HCT116 (cell line): ENCODE data around the gene GNG13. TPM values are rescaled to one million over a fixed set of nuclear protein-coding genes. Genes with fewer than 3 reads are reported as not detected.

Experiments
- ATAC-seq: fragments of 200-7000 bp; cut with Tn5 transposase; 2 replicates; pipeline ENCODE4 v1.9.1; 2020; ENCODE audit warnings: mild to moderate bottlenecking, moderate library complexity
- BruUV-seq: library from RNA; stranded (reverse); fragments of 400-500 nt; replicated peaks from 2 replicates; lab custom pipeline; 2021; lab: Mats Ljungman, UMichigan
- CTCF ChIA-PET: fragments of 300-600 bp; sonication (Branson Sonifier 250); formaldehyde crosslinking; loops from one replicate; lab custom pipeline; 2021; ENCODE audit warnings: antibody characterized with exemption; lab: Charles Lee
- POLR2A ChIA-PET: fragments of 300-600, 350-600 bp; sonication (Branson Sonifier 250); formaldehyde crosslinking; loops from one replicate; lab custom pipeline; 2021; ENCODE audit warnings: antibody characterized with exemption; lab: Charles Lee
- RAD21 ChIA-PET, 2 experiments: fragments of 300-600 bp; sonication (Branson Sonifier 250); formaldehyde crosslinking; loops; one replicate each; lab custom pipeline; 2023; ENCODE audit warnings: low total read pairs in 2 of 2; ENCODE audit not compliant: uncharacterized antibody in 2 of 2, unreplicated experiment in 2 of 2, low non-redundant PET in 1 of 2; lab: Charles Lee
- DNase-seq: peaks from one replicate; pipeline ENCODE4 v3.0.0-alpha.2; 2010; ENCODE audit warnings: low read depth, low spot score
- H2AFZ ChIP-seq: fragments of 200-600 bp; shearing (Covaris generic), sonication (generic); 2 replicates; pipeline ENCODE4 v1.6.1; 2017; ENCODE audit warnings: low read depth, mixed run types, mixed read lengths, antibody characterized with exemption, low read length; ENCODE audit not compliant: poor library complexity, severe bottlenecking
- H3K27ac ChIP-seq: 2 replicates; pipeline ENCODE4 v1.5.1; 2012; ENCODE audit warnings: low read depth, low read length
- H3K27me3 ChIP-seq: fragments of 200-600 bp; sonication (generic); 2 replicates; pipeline ENCODE4 v1.6.1; 2016; ENCODE audit warnings: mixed run types, low read length, mixed read lengths; ENCODE audit not compliant: insufficient read depth
- H3K36me3 ChIP-seq, 2 experiments: fragments of 200-500 bp in 1 of 2; fragments of 200-600 bp in 1 of 2; sonication (Bioruptor generic) in 1 of 2; sonication (generic) in 1 of 2; 2 replicates each; pipeline versions ENCODE4 v1.5.1 to v1.6.1; 2014 to 2016; ENCODE audit warnings: low read length in 2 of 2, inconsistent platforms in 1 of 2, mixed read lengths in 1 of 2, mixed run types in 1 of 2; ENCODE audit not compliant: insufficient read depth in 2 of 2, control insufficient read depth in 1 of 2
- H3K4me1 ChIP-seq, 2 experiments: fragments of 200-600 bp in 1 of 2; sonication (generic) in 1 of 2; 2 replicates each; pipeline versions ENCODE4 v1.5.1 to v1.6.1; 2012 to 2017; ENCODE audit warnings: low read length in 2 of 2, inconsistent platforms in 1 of 2, mild to moderate bottlenecking in 1 of 2, mixed read lengths in 1 of 2, mixed run types in 1 of 2, moderate library complexity in 1 of 2; ENCODE audit not compliant: insufficient read depth in 2 of 2, control insufficient read depth in 1 of 2
- H3K4me2 ChIP-seq: fragments of 200-600 bp; sonication (generic); 2 replicates; pipeline ENCODE4 v1.6.1; 2017; ENCODE audit warnings: mixed run types, low read length, mixed read lengths
- H3K4me3 ChIP-seq, 2 experiments: fragments of 200-600 bp in 1 of 2; sonication (generic) in 1 of 2; replicated peaks in 1 of 2; 2 replicates each; pipeline ENCODE4 v1.5.1; 2011 to 2016; ENCODE audit warnings: low read length in 2 of 2, control low read depth in 1 of 2, low read depth in 1 of 2, mild to moderate bottlenecking in 1 of 2, mixed read lengths in 1 of 2, mixed run types in 1 of 2
- H3K79me2 ChIP-seq: fragments of 200-600 bp; sonication (generic); 2 replicates; pipeline ENCODE4 v1.6.1; 2017; ENCODE audit warnings: mild to moderate bottlenecking, mixed run types, low read length, moderate library complexity, mixed read lengths; ENCODE audit not compliant: insufficient read depth
- H3K9ac ChIP-seq: fragments of 200-600 bp; sonication (generic); 2 replicates; pipeline ENCODE4 v1.6.1; 2016; ENCODE audit warnings: low read length, mixed read lengths
- H3K9me2 ChIP-seq: fragments of 200-600 bp; sonication (generic), shearing (Covaris generic); 2 replicates; pipeline ENCODE4 v1.6.1; 2017; ENCODE audit warnings: mixed run types, mild to moderate bottlenecking, moderate library complexity; ENCODE audit not compliant: insufficient read depth
- H3K9me3 ChIP-seq, 2 experiments: fragments of 200-500 bp in 1 of 2; fragments of 200-600 bp in 1 of 2; sonication (Bioruptor generic) in 1 of 2; sonication (generic) in 1 of 2; 2 replicates each; pipeline ENCODE4 v1.6.1; 2014 to 2017; ENCODE audit warnings: low read length in 2 of 2, mixed read lengths in 2 of 2, inconsistent platforms in 1 of 2, low read depth in 1 of 2, mild to moderate bottlenecking in 1 of 2, mixed run types in 1 of 2, moderate library complexity in 1 of 2; ENCODE audit not compliant: control insufficient read depth in 1 of 2, insufficient read depth in 1 of 2
- H4K20me1 ChIP-seq: fragments of 200-600 bp; sonication (generic), shearing (Covaris generic); 2 replicates; pipeline ENCODE4 v1.6.1; 2017; ENCODE audit warnings: mixed run types, mild to moderate bottlenecking, moderate library complexity; ENCODE audit not compliant: insufficient read depth
- POLR2AphosphoS5 ChIP-seq: IDR thresholded peaks from 2 replicates; pipeline ENCODE4 v1.6.1; 2011; ENCODE audit warnings: mild to moderate bottlenecking, low read depth, low read length, moderate library complexity
- SRF ChIP-seq: IDR thresholded peaks from 2 replicates; pipeline ENCODE4 v1.6.1; 2012; ENCODE audit warnings: low read depth
- intact Hi-C: fragments of 100-400 bp; cut with micrococcal nuclease; formaldehyde crosslinking; loops from 2 replicates; pipeline ENCODE4 v1.10.0; 2022
- total RNA-seq: library from RNA; stranded (reverse); gene quantifications from one replicate; pipeline ENCODE4 v1.2.1, GENCODE V29; 2021; ENCODE audit not compliant: unreplicated experiment
- TF ChIP-seq, protein P1 (sequence below): IDR thresholded peaks from 2 replicates; pipeline ENCODE4 v1.6.1; 2011; ENCODE audit warnings: mild to moderate bottlenecking, low read length, moderate library complexity; ENCODE audit not compliant: insufficient replicate concordance; ENCODE audit errors: extremely low read depth
- TF ChIP-seq, protein P2 (sequence below): IDR thresholded peaks from 2 replicates; pipeline ENCODE4 v1.6.1; 2012

The GNG13 gene
- total RNA-seq, 1 experiment from 2014 or later, result not detected

DNA sequence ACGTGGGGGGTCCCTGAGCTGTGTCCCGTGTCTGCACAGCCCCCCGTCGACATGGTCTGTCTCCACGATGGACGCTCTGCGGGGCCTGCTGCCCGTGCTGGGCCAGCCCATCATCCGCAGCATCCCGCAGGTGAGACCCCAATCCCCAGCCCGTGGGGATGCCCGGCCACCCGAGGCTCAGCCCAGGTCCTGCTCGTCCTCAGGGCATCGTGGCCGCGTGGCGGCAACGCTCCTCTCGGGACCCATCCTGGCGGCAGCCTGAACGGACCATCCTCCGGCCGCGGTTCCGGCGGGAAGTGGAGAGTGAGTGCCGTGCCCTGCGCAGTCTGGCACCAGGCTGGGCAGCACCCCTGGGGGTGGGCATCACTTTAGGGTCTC, 35.1 kb downstream of the GNG13 start (continued):
- TF ChIP-seq, protein P1, sequence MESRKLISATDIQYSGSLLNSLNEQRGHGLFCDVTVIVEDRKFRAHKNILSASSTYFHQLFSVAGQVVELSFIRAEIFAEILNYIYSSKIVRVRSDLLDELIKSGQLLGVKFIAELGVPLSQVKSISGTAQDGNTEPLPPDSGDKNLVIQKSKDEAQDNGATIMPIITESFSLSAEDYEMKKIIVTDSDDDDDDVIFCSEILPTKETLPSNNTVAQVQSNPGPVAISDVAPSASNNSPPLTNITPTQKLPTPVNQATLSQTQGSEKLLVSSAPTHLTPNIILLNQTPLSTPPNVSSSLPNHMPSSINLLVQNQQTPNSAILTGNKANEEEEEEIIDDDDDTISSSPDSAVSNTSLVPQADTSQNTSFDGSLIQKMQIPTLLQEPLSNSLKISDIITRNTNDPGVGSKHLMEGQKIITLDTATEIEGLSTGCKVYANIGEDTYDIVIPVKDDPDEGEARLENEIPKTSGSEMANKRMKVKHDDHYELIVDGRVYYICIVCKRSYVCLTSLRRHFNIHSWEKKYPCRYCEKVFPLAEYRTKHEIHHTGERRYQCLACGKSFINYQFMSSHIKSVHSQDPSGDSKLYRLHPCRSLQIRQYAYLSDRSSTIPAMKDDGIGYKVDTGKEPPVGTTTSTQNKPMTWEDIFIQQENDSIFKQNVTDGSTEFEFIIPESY, result no peak

DNA sequence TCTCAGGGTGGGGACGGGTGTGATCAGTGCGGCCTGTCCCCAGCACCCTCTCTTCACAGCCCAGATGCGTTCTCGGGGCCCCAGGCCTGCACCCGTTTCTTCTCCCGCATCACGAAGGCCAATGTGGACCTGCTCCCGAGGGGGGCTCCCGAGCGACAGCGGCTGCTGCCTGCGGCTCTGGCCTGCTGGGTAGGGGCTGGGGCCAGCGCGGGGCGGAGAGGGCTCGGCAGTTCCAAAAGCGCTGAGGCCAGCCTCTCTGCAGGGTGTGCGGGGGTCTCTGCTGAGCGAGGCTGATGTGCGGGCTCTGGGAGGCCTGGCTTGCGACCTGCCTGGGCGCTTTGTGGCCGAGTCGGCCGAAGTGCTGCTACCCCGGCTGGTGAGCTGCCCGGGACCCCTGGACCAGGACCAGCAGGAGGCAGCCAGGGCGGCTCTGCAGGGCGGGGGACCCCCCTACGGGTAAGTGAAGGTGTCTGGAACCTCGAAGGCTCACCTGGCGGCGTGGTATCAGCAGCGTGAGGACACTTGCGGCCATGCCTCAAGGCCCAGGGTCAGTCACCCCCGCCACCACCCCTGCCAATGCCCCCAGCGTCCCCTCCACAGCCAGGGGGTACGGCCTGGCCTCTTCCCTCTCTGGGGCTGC, 35.6 kb downstream of the GNG13 start:
- intact Hi-C loops, result no loop called here
- RAD21 ChIA-PET, result no interaction called here
- no peak overlapping the region for H3K4me3 ChIP-seq
- no peaks in the 10 kb centered on the region for H3K27me3 ChIP-seq
- no peak overlapping the region for H2AFZ ChIP-seq
- no peaks in the 10 kb centered on the region for H3K9me2 ChIP-seq
- DNase-seq (no peak), ATAC-seq (no peak)
- no TSS peak for BruUV-seq
- H3K4me2 ChIP-seq, result no peak overlapping the region
- H4K20me1 ChIP-seq, result no peaks in the 10 kb centered on the region
- H3K9me3 ChIP-seq, result no peaks in the 10 kb centered on the region
- H3K4me1 ChIP-seq, result peaks cover 22 to 36% of the 10 kb centered on the region in 2 experiments
- H3K79me2 ChIP-seq, result peaks cover 26% of the 10 kb centered on the region
- peaks cover 7 to 11% of the 10 kb centered on the region in 2 experiments; a peak in 3 of 4 replicates for H3K36me3 ChIP-seq
- CTCF ChIA-PET, result no interaction called here
- POLR2A ChIA-PET, result no interaction called here
- TF ChIP-seq POLR2AphosphoS5, result no peak
- TF ChIP-seq, protein P2, sequence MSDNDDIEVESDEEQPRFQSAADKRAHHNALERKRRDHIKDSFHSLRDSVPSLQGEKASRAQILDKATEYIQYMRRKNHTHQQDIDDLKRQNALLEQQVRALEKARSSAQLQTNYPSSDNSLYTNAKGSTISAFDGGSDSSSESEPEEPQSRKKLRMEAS, result no peak
- TF ChIP-seq SRF, result no peak
- no peak overlapping the region for H3K27ac ChIP-seq
- H3K9ac ChIP-seq, result no peak overlapping the region
